HG03045 (cell line): Measurements from ENCODE around the gene LMNTD1.

Experiments
- ATAC-seq: cut with Tn5 transposase; IDR thresholded peaks from one replicate; pipeline ENCODE4 v1.9.1; 2021; ENCODE audit warnings: mild to moderate bottlenecking, moderate library complexity; ENCODE audit not compliant: unreplicated experiment

Gene LMNTD1

DNA sequence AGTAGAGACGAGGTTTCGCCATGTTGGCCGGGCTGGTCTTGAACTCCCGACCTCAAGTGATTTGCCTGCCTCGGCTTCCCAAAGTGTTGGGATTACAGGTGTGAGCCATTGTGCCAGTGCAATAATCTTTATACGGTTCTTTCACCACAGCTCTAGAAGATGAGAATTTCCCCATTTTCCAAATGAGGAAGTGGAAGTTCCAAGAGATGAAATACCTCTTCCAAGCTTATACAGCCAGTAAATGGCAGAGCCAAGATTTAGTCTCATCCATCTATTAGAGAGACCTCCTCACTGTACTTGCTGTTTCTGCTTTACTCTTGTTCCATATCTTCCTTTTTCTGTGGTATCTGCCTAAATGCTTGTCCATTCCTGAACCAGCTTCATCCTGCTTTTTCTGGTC, 3.1 kb upstream of the LMNTD1 start:
- ATAC-seq = no peak

DNA sequence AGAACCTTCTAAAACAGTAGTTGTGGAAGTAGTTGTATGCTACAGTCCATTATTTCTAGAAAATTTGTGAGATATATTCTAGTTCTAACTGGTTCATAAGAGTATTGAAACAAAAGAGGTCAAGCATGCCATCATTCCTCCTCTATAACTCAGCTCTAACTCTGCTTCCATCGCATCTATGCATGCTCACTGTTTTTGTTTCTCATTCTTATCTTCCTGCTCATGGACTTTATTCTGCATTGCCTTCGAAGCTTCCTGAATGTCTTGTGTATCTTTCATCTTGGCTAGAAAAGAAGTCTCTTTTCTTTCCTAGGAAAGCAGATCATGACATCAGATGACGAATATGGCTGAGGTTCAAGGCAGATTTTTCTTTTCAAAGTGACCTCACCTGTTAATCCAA, 402 bp downstream of the LMNTD1 start:
- ATAC-seq = no peak

DNA sequence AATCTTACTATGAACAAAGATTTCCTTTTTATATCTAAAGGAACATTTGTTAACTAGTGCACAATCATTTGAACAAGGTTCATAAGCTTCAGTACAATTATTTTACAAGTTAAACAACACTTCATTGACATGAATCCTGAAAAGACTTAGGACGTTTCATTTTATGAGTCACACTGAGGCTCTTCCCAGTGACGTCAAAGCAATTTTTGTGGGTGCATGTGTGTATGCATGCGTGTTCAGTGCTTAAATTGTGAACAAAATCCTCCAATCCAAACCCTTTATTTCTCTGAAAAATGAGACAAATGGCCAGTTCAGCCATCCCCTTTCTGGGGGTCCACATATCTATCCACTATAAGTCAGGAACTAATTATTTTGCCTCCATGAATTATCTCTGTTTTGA, 2.9 kb downstream of the LMNTD1 start:
- no peak for ATAC-seq

DNA sequence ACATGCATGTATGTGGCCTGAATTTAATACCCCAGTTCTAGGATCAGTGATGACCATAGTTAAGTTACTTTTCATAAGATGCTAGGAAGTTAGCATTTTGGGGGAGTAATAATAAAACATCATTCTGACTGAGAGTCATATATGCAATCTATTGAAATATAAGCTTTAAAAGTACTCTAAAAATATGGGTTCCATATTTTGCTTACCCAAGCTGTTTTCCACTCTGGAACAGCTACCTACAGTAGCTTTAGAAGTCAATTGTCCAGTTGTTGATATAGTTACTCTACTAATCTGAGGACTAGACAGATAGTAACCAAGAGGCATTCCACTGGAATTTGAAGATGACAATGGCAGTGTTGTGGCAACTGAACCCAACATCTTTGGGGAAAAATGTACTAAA, 4.0 kb downstream of the LMNTD1 start:
- ATAC-seq = no peak

DNA sequence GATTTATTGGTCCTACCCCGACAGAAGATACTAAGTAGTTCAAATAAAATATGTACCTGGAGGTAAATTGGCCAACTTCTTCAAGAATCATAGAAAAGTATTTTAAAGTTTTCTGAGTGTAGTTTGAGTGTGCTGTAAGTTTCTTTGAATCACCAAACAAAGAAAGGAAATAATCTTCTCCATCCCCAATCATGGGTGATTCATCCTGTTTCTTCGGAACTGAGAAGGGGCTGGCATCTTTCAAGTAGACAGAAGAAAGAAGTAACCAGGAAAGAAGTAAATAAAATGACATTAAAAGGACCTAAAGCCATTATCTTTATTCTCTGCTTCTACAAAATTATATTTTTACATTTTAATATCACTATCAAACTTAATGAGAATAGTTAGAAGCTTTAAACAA, 6.8 kb downstream of the LMNTD1 start:
- ATAC-seq = no peak

DNA sequence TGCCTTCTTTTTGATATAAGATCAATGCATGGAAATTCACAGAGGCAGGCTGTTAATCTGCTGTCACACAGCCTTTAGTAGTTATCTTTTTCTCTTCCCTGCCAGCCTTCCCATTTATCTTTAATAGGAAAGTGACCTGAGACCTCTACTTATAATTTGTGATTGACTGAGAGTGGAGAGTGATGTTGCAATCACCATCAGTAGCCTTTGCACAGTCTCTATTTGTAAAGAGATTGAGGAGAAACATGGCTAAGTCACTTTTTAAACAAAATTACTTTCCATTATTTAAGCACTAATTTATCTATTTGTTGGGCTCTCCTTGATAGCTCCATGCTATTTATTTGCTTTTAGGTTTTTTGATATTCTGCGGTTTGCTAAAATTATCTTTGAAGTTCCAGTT, 19.9 kb downstream of the LMNTD1 start:
- no peak for ATAC-seq

DNA sequence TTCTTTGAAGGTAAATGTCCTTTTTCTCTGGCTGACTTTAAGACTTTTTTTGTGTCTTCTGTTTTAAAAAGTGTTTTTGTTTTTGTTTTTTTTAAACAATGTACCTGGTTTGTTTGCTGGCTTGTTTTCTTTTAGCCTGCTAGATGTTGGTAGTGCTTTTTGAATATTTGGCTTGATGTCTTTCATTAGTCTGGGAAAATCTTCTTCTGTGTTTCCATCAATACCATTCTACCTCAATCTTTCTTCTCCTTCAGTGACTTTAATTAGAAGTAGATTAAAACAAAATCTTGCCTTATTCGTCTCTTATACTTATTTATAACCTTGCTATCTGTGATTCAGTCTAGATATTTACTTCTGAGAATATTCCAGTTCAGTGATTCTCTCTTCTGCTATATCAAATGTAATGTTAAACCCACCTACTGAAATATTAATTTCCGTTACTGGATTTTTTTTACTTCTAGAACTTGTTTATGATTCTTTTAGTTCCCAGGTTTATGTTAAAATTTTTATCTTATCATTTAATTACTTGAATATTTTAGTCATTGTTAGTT, 21.5 kb downstream of the LMNTD1 start:
- ATAC-seq = no peak

DNA sequence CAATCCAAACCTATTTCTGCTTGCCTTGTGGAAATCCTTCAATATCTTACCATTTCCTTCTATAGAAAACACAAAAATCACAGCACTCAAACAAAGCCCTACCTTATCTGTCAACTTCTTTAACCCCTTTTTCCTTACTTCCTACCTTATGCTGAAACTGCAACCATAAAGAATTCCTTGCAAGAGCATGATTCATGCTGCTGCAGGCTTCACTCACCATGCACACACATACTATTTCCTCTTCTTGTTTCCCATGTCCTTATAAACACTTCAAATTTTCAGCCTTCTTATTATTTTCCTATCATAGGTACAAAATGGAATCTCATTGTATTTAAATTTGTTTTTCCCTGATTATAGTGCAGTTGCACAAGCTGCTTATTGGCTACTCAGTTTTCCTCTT, 23.3 kb downstream of the LMNTD1 start:
- ATAC-seq = no peak

DNA sequence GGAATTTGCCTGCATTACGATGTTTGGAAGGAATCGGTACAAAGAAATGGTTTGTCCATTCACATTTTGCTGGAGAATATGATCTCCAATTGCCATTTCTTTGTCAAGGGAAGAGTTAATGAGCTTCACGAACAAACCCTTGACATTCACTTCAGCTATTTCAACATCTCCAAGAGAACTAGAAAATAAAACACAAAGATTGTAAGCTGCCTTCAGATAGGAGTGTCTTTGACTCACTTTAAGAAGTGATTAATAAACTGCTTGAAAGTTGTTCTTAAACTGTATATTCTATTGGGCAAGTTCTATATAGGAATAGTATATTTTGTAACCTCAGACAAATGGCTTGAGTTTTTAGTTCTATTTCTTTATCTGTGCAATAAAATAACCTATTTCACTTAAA, 26.3 kb downstream of the LMNTD1 start:
- ATAC-seq = no peak

DNA sequence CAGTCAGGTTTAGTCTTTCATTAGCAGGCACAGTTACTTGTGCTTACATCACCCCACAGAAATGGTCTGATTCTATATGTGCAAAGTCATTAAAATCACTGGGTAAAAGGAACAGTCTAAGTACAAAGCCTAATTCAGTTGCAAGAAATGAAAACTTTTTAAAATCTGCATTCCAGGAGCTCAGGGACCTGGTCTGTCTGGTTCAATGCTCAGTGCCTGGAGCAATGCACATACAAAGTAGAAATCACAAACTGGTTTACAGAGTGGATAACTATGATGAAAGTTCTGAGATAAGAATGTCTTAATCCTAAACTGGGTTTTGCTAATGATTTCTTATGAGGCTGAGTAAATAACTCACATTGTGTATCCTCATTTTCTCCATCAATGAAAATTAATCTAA, 28.7 kb downstream of the LMNTD1 start:
- no peak for ATAC-seq

DNA sequence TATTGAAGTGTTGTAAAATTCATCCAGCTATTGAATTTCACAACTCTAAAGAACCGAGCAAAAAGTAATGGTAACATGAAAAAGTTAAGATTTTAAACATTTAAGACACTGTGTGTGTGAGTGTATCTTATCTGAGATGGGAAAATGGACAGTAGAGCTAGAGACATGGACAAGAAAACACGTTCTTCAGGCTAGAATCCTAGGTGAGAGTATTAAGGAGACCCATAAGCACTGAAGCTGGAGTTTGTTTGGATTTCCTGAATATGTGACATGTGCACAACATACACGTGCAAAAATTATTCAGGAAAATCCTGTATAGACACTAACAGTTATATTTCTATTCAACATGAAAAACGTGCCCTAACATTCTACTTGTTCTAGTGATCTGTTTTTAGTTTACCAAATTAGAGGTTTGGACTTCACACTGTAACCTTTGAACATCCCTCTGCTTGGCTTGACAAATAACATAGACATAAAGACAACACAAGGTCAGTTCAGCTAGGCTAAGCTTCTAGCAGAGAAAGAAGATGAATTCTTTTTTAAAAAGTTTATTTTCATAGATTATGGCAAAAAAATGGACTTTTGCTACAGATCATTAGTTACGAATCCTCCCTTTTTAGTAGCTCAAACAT, 31.3 kb downstream of the LMNTD1 start:
- ATAC-seq = no peak

DNA sequence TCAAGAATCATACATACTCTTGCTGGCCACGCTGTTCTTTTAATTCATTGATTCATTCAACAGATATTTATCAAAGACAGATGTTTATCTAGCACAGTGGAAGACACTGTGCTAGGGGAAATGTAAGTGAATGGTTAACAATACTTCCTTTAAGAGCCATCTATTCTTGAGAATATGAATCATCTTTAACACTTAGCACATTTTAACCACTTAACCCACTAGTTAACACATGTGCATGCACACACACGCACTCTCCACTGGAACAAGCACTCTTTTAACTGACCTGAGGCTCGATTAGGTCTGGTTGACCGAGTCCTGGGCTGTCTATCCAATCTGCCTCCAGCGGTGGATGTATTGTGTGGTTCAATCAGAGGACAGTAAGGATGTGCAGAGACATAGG, 34.6 kb downstream of the LMNTD1 start:
- ATAC-seq = no peak

DNA sequence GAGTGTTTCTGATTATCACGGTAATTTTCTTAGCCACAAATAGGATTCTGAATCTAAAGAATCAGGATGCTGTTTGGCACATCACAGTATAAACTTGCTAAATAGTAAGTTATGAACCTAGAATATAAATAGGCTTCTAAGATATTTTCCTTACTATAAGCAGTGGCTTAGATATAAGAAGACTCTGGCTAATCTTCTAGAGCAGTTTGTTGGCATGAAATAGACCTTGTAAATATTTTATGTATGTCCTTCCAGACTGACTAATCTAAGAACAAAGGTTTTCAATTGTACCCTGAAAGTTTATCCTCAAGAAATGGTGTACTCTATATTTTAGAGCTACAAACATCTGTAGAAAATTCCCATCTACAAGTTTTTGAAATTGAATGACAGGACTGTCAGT, 48.3 kb downstream of the LMNTD1 start:
- no peak for ATAC-seq

DNA sequence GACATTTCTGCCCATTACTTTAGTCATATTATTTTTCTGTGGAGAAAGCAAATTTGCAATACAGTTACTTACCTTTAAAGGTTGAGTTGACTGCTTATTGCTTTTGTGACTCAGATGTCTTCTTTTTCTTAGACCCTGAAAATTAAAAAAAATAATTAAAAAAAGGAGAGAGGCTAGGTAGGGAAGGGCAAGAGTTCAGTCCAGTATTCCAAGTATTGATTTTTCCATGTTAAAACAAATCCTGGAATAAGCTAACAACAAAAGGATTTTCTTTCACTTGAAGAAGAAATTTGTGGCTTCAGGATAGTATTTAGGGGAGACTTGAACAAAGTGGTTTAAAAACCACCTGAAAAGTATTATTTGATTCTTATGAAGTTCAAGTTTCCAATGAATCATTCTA, 49.4 kb downstream of the LMNTD1 start:
- ATAC-seq = no peak

DNA sequence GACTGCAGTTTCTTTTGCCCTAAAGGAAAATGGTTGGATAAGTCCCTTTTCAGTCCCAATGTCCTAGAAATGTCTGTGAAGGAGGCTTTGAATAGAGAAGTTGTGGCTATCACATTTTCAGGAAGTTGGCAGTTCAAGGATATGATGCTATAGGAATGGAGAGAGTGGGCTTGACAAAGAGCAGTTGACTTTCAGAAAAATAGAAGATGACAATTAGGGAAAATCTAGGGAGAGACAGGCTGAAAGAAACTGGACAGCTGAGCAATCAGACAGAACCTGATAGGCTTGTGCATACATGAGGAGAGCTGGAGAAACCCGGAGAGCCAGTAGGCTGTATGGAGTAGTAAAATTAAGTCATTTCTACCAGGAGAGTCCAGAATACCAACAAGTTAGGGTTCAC, 50.5 kb downstream of the LMNTD1 start:
- ATAC-seq = no peak

DNA sequence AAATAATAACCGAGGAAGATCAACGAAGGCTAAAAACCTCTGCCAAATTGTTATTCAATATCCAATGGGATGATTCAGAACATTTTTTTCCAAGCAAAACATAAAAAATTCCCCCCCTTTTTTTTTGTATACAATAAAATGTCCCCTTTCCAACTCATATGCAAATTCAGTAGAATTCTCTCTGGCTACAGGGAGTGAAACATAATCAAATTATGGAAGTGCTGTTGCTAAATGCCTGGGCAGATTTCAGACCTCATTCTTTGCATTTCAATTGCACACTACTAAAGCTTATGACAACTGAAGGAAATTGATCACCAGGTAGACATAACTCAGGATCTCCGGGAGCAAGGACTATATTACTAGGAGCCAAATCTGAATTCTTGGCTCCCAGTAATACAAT, 51.0 kb downstream of the LMNTD1 start:
- ATAC-seq = no peak

DNA sequence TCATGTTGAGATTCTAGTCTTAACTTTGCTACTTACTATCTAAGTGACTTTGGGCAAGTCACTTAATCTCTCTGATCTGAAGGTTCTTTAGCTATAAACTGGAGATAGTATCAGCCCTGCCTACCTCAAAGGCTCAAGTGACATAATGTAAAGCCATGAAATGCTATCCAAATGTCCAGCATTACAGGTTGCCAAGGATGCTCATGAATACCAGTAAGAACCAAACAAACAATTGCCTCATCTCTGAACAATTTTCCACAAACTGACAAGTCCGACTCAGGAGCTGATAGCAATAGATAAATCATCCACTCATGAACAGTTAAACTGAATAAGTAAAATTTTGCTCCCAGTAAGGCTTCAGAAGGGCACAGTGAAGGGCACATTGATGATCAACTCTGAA, 51.5 kb downstream of the LMNTD1 start:
- ATAC-seq = no peak

DNA sequence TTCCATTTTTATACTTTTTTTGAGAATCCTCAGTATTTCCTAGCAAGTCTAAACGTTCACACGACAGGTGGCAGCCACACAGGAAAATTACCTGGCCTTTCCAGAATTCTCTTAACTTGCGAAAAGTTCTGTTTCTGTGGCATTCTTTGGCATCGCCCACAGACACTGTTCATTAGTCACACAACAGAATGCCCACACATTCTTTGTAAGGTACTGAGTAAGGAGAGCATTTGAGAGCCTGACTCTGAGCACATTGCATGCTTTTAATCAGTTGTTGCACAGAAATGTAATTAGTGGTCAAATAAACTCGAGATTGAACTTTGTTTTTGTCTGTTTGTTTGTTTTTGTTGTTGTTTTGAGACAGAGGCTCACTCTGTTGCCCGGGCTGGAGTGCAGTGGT, 52.4 kb downstream of the LMNTD1 start:
- no peak for ATAC-seq

DNA sequence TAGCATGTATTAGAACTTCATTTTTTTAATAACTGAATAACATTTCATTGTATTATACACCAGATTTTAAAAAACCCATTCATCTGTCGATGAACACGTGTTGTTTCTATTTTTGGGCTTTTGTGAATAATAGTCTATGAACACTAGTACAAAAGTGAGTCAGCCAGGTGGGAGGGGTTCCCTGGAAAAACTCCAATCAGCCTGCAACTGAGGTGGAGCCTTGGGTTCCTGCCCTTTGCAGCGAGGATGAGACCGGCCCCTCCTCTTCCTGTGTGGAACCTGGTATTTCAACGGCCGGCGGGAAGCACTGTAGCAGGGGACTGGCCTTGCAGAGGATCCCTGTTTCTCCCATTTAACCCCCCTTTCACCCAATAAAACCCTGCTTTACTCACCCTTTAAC, 56.1 kb downstream of the LMNTD1 start:
- ATAC-seq = no peak

DNA sequence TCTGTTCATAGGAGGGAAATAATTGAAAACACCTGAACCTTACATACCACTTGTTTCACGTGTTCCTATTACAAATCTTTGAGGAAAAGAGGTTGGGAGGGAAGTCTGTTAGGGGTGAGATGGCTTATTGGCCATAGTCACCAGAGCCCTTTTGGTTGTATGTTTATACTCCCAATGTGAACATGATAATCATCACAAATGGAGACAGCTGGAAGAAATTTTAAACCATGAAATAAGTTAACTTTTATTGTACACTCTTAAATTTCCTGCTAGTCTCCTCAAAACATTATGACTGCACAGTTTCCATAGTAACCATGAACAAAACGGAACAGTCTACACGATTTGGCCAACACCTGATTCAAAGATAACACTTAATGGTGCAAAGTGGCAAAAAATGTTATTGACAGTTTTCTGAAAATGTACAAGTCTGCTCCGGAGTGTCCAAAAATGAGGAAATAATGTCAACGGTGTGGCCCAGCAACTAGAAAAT, 56.9 kb downstream of the LMNTD1 start:
- ATAC-seq = no peak

DNA sequence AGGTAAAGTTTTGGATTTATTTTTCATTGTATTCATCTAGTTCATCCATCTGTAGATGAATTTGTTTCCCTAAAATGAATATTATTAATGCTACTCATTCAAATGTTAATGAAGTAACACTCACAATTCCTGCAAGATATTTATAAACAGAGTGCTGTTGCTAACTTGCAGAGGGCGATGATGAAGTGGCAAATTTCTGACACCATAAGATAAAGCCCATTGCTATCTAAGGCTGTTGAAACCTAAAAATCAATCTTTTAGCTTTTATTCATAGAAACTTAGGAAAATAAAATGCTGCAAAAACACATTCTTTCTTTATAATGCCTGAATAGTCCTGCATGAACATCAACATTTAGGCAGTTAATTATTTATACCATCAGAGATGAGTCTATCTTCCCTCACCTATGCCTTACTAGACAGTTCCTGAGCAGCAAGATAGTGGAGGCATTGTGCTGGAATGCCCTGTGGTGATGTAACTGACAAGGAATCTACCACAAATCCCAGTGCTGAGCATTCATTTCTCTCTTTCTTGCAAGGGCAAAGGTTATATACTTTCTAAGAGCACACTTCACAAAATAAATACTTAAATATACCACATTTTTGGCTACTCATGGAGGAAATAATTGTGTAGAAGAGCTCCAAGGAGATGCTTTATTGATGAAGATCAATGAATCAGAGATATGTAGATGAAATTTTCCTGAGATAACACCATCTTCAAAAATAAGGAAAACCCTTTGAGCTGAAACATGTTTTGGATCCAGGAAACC, 57.6 kb downstream of the LMNTD1 start:
- ATAC-seq = no peak

DNA sequence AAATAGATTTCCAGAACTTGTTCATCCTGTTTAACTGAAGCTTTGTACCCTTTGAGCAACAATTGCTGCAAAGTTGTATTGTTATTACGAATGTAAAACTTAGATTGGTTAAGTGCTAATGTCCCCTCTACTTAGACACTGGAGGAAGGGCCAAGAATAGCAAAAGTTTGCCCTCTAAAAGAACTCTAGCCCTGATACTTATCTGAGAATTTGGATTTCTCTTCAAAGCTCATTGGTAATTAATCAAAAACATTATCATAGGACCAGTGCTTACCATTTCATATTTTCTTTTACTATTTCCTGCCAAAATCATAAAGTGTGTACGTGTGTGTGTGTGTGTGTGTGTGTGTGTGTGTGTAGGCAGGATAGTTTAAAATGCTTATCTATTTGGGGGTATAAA, 58.2 kb downstream of the LMNTD1 start:
- ATAC-seq = no peak
